Ureter (tissue), 1 donor: ENCODE measurements around the gene ADGRL3. TPM values are rescaled to one million over a fixed set of nuclear protein-coding genes. Genes with fewer than 3 reads are reported as not detected.

ENCODE experiments used
- DNase-seq: peaks from one replicate; pipeline ENCODE4 v3.0.0-alpha.2; 2020; ENCODE audit warnings: low spot score
- total RNA-seq: library from RNA; stranded (reverse); gene quantifications from one replicate; pipeline ENCODE4 v1.2.4, GENCODE V29; 2023
- donor health status: DM: yes; HTN: yes; CAD: no.

ADGRL3 gene
- total RNA-seq, 1 donor from 2014 or later, result 17.9 TPM

GRCh38 chr4:61277785-61278760 lies 77.9 kb downstream of the ADGRL3 start:
- DNase-seq, result no peak

DNA sequence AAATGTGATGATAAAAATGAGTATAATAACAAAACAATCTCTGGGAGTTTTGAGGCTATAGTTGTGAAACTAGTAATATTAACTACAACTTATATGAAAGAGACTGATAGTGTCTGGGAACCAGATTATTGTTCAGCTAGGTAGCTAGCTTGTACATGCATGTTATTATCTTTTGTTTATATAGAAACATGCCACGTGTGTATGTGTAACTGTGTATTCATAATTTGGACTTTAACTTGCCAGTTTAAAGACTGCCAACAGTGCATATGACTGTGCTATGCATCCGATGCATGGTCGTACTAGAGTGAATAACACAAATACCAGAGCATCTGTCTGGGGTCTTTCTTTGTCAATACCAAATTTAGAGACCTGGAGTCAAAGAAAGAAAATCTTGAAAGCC lies 92.2 kb downstream of the ADGRL3 start:
- no peak for DNase-seq

GRCh38 chr4:61293707-61294400 lies 93.7 kb downstream of the ADGRL3 start:
- no peak for DNase-seq

DNA sequence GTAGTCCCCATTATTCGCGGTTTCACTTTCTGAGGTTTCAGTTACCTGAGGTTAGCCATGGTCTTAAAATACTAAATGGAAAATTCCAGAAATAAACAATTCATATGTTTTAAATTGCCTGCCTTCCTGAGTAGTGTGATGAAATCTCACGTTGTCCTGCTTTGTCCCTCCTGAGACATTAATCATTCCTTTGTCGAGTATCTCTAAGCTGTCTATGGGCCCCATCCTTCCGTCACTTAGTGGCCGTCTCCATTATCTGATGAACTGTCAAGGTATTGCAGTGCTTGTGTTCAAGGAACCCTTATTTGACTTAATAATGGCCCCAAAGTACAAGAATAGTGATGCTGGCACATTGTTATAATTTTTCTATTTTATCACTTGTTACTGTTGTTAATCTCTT lies 94.8 kb downstream of the ADGRL3 start:
- DNase-seq, result no peak

GRCh38 chr4:61296144-61296543 lies 96.0 kb downstream of the ADGRL3 start:
- no peak for DNase-seq

- no peak for DNase-seq
Observed at GRCh38 chr4:61298178-61298740, 98.1 kb downstream of the ADGRL3 start.

DNA sequence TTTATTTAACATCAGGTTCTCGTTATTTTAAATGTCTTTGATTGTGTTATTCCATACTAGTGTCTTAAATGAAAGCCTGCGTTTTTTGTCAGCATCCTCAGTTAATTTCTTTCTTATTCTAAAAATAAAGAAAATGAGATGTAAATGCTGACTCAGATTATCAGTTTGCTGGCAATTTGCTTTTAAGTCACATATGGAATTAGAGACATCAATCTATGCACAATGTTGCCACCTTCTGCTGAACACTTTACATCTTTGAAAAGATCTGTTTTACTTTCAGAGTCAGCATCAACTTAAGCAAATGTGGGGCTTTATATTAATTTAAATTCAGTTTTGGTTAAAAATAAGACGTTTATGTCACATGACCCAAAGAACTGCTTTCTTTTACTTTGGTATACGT lies 99.2 kb downstream of the ADGRL3 start:
- DNase-seq, result no peak

GRCh38 chr4:61300266-61300844 lies 100.2 kb downstream of the ADGRL3 start:
- DNase-seq, result no peak

DNA sequence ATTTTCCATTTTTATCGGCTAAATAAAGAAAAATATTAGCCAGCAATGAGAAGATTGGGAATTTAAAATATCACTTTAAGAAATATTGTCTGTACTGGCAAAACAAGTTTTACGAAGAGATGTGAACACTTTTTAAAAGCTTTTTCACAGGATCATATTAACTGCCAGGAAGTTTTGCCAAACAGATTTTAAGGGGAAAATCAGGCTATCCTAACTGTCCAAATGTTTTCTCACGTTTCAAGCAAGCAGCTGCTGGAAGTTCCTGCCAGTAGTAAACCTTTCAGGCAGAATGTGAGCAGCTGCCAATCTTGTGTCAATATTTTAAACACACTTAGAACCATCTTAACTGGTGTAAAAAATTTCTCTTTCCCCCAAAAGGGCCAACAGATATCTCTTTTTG lies 101.1 kb downstream of the ADGRL3 start:
- DNase-seq, result no peak

GRCh38 chr4:61308033-61308432 lies 107.9 kb downstream of the ADGRL3 start:
- DNase-seq, result no peak

GRCh38 chr4:61309616-61310015 lies 109.5 kb downstream of the ADGRL3 start:
- no peak for DNase-seq

- no peak for DNase-seq
Observed at GRCh38 chr4:61312526-61312925, 112.4 kb downstream of the ADGRL3 start.

GRCh38 chr4:61318431-61318830 lies 118.3 kb downstream of the ADGRL3 start:
- DNase-seq, result no peak

- no peak for DNase-seq
Observed at GRCh38 chr4:61319156-61319555, 119.0 kb downstream of the ADGRL3 start.

GRCh38 chr4:61320154-61320553 lies 120.0 kb downstream of the ADGRL3 start:
- no peak for DNase-seq

GRCh38 chr4:61320631-61321030 lies 120.5 kb downstream of the ADGRL3 start:
- DNase-seq, result no peak

GRCh38 chr4:61332693-61333092 lies 132.6 kb downstream of the ADGRL3 start:
- DNase-seq, result no peak

DNA sequence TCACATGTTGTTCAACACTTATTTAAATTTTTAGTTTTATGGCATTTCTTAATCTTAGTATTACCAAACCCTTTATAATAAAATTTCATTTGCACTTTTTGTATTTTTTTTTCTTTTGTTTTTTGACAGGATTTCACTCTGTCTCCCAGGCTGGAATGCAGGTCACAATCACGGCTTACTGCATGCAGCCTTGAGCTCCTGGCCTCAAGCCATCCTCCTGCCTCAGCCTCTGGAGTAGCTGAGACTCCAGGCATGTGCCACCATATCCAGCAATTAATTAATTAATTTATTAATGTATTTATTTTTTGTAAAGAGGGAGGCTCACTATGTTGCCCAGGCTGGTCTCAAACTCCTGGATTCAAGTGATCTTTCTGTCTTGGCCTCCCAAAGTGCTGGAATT lies 133.4 kb downstream of the ADGRL3 start:
- DNase-seq, result no peak

DNA sequence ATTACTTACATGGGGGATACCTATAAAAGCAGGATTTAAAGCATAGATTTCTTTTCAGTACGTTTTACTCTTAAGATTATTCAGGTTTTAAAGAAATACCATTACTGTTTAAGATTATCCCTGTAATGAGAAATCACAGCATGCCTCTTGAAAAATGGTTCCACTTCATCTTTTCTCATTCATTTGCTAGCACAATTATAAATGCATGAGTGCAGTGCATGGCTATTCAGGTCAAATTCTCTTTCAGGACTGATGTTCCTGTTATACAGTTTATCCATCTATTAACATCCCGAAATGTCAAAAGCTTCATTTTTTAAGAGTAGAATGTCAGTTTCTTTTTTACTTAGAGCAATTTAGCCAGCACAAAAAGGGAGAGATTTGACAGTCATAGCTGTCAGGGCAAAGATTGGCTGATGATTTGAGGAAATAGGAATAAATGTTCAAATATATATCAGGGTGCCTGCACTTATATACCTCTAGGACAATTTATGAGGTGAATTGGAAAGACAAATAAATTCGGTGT lies 135.2 kb downstream of the ADGRL3 start:
- DNase-seq, result no peak

DNA sequence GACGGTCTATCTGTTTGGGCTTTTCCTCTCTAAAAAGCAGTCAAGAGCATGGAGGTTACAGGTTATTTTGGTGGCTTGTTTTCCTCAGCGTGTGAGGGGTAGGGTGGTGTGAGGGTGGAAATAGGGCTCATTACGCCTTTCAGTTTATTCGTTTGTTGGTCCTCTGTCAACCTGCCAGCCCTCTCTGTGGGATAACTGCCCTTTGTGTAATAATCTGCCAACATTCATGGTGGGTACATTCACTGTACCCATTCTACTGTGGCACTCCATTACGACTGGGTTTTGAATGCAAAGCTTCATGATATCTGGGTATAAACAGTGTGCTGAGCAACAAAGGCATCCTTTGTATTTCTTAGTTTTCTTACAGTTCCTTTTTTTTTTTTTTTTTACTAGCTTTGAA lies 136.4 kb downstream of the ADGRL3 start:
- no peak for DNase-seq

DNA sequence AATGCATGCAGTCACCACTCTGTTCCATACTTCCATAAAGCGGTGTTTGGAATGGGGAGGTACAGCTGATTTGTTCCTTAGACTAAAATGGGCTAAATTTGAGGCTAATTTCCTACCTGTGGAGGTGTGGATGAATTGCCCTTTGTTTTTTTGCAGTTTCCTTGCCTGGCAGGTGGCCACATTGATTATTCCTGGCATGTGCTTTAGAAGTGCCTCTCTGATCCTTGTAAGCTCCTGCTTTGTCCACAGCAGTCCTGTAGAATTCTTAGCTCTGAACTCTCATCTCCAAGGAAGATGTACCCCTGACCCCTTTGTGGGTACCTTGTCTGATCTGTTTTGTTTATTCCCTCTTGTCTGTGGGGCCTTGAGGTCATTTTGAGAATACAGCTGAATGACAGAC lies 136.8 kb downstream of the ADGRL3 start:
- DNase-seq, result no peak

DNA sequence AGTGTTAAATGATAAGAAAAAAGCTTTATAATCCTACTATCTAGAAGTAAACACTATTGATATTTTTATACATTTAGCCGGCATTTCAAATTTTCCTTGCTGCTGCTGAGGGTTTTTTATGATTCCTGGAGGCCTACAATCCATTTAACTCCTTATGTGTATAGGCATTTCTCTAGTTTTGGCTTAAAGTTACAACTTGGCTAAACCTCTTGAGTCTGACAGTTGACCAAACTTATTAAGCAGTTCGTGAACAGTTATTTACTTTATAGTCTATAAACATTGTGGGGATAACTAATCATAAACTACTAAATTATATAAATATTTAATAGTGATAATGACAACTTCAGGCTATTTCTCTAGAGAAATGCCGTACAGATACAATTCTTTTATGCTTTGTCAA lies 141.9 kb downstream of the ADGRL3 start:
- no peak for DNase-seq
